ENCODE data around the gene MAP4K5.

The MAP4K5 gene

GRCh38 chr14:50397390-50398188, 134.8 kb downstream of the MAP4K5 start:
- no peak for DNase-seq

DNA sequence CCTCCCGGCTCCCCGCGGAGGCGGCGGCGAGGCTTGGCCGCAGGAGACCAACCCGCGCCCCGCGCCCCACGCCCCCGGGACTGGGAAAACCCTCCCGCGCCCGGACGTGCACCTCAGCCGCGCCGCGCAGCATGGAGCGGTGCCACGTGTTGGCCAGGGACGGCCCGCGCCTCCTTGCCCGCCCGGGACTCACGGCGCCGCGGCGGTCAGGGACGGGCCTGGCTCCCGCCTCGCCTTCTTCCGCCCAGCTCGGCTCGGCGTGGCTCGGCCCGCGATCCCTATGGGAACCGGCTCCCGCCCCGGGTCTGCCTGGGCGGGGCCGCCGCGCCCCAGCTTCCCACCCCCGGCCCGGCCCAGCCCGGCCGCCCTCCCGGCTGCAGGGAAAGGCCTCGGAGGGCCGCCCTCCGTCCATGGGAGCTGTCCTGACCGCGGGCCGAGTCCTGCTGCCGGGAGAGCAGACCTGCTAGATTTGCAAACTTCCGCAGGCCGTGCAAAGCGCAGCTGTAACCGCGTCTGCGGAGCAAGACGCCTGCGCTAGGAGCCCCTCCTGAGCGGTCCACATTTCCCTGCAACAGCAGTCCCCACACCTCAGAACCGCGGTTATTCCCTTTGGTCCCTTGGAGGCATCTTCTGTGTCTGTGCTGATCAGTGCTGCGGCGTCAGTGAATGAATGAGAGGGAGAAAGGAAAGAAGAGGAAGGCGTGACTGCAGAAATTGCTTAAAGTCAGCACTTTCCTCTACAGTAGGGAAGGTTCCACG, 135.6 kb downstream of the MAP4K5 start, which contains the start of gene CDKL1:
TSS of gene CDKL1 (minus strand) at position 251 of the 759 bp plus-strand sequence. CDS start 1,013 bp downstream, outside the sequence.
- DNase-seq, result peak; percentile 15

DNA sequence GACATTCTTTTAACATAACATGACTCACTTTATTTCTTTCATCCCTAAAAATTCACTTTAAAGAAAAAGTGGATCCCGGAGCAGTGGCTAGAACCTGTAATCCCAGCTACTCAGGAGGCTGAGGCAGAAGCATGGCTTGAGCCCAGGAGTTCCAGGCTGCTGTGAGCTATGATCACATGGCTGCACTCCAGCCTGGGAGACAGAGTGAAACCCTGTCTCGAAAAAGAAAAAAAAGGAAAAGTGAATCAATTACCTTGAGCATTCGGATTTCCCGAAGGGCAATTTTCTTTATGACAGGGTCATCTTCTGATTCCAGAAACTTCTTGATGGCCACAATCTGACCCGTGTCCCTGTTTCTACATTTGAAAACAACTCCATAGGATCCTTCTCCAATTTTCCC, 136.9 kb downstream of the MAP4K5 start:
- DNase-seq, result no peak

DNA sequence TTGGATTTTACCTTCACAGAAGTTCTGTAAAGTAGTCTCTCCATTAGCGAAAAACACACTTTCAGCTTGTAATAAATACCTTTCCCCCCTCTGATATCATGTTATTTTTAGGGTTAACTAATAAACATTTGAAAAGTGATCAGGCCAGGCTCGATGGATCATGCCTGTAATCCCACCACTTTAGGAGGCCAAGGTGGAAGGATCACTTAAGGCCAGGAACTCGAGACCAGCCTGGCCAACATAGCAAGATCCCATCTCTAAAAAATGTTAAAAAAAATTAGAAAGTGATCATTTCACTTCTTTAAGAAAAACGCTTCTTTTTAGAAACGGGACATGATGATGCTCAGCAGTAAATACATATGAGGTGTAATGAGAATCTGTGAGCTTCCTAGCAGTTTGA, 137.7 kb downstream of the MAP4K5 start:
- DNase-seq, result no peak

DNA sequence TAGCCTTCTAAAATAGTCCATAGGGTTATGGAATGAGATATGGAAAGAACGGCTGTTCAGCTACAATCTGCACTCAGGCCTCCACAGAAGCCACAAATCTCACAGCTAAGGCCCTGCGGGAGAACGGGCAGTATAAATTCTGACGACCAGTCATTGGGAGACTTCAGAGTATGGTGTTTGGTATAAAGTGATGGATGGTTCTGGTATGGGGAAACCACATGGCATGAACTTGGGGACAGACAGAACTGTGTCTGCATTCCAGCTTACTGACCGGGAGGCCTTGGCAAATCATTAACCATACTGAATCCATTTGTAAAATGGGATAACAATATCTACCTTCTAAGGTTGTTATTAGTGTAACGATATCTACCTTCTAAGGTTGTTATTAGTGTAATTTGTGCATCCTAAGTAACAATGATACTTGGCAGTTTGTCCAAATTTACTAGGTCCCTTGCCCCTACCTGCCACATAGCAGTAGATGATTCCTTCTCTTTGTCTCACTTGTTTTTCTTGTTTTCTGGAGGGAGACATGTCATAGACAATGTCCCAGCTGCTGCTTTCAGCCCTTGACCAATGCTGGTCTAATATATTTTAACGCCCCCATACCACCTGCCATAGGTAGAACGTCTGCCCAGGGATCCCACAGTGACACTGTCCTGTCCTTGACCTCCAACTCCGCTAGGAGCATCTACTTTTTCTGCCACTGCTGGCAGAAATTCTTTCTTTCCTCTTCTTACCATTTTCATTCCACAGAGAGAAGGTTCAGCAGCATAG, 142.5 kb downstream of the MAP4K5 start:
- no peak for DNase-seq

GRCh38 chr14:50388256-50388931, 144.0 kb downstream of the MAP4K5 start:
- DNase-seq, result no peak

- DNase-seq, result no peak
Observed at GRCh38 chr14:50387548-50387947, 144.8 kb downstream of the MAP4K5 start.

- DNase-seq, result no peak
Observed at GRCh38 chr14:50383618-50384225, 148.6 kb downstream of the MAP4K5 start.

- DNase-seq, result no peak
Observed at GRCh38 chr14:50381823-50382287, 150.5 kb downstream of the MAP4K5 start.

DNA sequence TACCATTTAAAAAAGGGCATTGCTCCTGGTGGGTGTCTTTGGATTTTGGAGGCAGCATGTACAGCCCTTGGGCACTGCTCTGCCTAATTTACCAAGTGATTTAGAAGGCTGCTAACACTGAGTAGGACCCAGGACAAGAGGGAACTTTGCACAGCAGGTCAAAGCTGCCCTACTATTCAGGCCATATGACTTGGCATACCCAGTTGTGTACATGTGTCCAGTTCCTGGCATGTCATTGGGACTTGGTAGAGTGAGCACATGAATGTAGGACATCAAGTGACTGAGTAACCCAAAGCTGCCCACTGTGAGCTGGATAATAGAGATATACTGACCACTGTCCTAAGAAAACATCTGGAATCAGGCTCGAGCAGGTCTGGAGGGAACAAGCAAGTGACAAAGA, 151.4 kb downstream of the MAP4K5 start:
- DNase-seq, result no peak

DNA sequence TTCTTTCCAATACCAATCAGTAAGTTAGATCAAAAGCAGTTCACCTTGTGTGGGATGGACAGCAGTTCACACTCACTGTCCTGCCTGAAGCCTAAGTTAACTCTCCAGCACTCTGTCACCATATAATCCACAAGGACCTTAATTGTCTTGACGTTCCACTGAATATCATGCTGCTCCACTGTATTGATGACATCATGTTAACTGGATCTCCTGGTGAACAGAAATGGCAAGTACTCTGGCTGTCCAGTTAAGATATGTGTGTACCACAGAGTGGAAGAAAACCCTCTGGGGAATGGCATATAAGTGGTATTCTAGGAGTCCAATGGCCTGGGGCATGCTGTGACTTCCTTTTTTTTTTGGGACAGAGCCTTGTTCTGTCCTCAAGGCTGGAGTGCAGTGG, 151.9 kb downstream of the MAP4K5 start:
- no peak for DNase-seq

DNA sequence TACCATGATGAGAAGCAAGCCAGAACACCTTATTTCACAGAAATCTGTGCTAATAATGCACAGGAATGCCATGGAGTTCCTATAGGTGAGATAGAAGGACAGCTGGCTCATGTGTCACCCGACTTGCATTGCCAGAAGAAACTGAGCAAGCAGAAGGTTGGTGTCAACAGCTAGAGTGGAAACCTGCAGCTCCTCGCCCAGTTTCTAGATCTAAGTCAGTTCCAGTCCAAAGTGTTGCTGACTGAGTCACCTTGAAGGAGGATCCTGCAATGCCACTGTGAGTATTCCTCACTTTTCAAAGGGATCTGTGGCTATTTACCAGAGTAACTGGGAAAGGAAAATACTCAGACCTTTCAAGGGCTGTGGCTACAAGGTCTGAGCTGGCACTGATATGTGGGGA, 152.8 kb downstream of the MAP4K5 start:
- no peak for DNase-seq

- no peak for DNase-seq
Observed at GRCh38 chr14:50377550-50378085, 154.8 kb downstream of the MAP4K5 start.

DNA sequence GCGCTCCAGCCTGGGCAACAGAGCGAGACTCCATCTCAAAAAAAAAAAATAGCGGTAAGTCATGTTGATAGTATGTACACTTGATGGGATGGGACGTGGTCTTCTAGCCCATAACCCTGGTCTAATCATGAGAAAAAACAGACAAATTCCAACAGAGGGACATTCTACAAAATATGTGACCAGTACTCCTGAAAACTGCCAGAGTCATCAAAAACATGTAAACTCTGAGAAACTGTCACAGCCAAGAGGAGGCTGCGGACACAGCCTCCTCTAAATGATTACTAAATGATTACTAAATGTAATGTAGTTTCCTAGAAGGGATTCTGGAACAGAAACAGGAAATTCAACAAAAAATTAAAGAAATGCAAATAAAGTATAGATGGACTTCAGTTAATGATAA, 156.6 kb downstream of the MAP4K5 start:
- DNase-seq, result no peak

- DNase-seq, result no peak
Observed at GRCh38 chr14:50373959-50374358, 158.4 kb downstream of the MAP4K5 start.

- DNase-seq, result no peak
Observed at GRCh38 chr14:50371546-50371945, 160.8 kb downstream of the MAP4K5 start.

All from activated CD4-positive, alpha-beta T cell treated with anti-CD3 and anti-CD28 coated beads for 1 hour (primary cell).